Loucy (cell line): ENCODE measurements around the gene CLTA.

ENCODE experiments used
- H2AFZ ChIP-seq: fragments of 200-600 bp; sonication (generic); 2 replicates; pipeline ENCODE4 v1.6.0; 2016; ENCODE audit warnings: antibody characterized with exemption, mild to moderate bottlenecking, low read length, moderate library complexity
- H3F3A ChIP-seq: fragments of 200-600 bp; 2 replicates; pipeline ENCODE4 v1.6.0; 2016; ENCODE audit warnings: antibody characterized with exemption, low read depth, mild to moderate bottlenecking
- H3K27me3 ChIP-seq: fragments of 200-600 bp; sonication (generic); 2 replicates; pipeline ENCODE4 v1.6.1; 2014; ENCODE audit warnings: low read length, mild to moderate bottlenecking; ENCODE audit not compliant: insufficient read depth, poor library complexity, severe bottlenecking
- H3K36me3 ChIP-seq: fragments of 200-600 bp; sonication (generic); 2 replicates; pipeline ENCODE4 v1.6.1; 2016; ENCODE audit warnings: low read length; ENCODE audit not compliant: insufficient read depth
- H3K4me1 ChIP-seq: fragments of 200-600 bp; sonication (generic); 2 replicates; pipeline ENCODE4 v1.5.1; 2014; ENCODE audit warnings: low read length, mild to moderate bottlenecking; ENCODE audit not compliant: insufficient read depth, poor library complexity, severe bottlenecking
- H3K4me2 ChIP-seq: fragments of 200-600 bp; sonication (generic); 2 replicates; pipeline ENCODE4 v1.6.0; 2014; ENCODE audit warnings: antibody characterized with exemption, low read length, low read depth, mild to moderate bottlenecking; ENCODE audit not compliant: poor library complexity, severe bottlenecking
- H3K4me3 ChIP-seq: fragments of 200-600 bp; sonication (generic); 2 replicates; pipeline ENCODE4 v1.5.1; 2014; ENCODE audit warnings: low read length, mild to moderate bottlenecking, mixed read lengths; ENCODE audit not compliant: poor library complexity, severe bottlenecking
- H3K79me2 ChIP-seq: fragments of 200-600 bp; sonication (generic); 2 replicates; pipeline ENCODE4 v1.6.1; 2014; ENCODE audit warnings: low read length; ENCODE audit not compliant: insufficient read depth
- H3K9ac ChIP-seq: fragments of 200-600 bp; sonication (generic); 2 replicates; pipeline ENCODE4 v1.6.0; 2014; ENCODE audit warnings: mild to moderate bottlenecking, low read depth, low read length, moderate library complexity; ENCODE audit not compliant: poor library complexity, severe bottlenecking
- H3K9me2 ChIP-seq: fragments of 200-600 bp; sonication (generic); replicated peaks from 2 replicates; pipeline ENCODE4 v1.6.1; 2016; ENCODE audit warnings: low read depth, low read length, mixed read lengths
- H3K9me3 ChIP-seq: fragments of 200-600 bp; sonication (generic); 2 replicates; pipeline ENCODE4 v1.6.1; 2014; ENCODE audit warnings: mild to moderate bottlenecking, antibody characterized with exemption, low read length, low read depth; ENCODE audit not compliant: insufficient read depth
- H4K20me1 ChIP-seq: fragments of 200-600 bp; sonication (generic); 2 replicates; pipeline ENCODE4 v1.6.0; 2014; ENCODE audit warnings: antibody characterized with exemption, low read length, mild to moderate bottlenecking; ENCODE audit not compliant: insufficient read depth, poor library complexity, severe bottlenecking
- CTCF ChIP-seq: fragments of 200-600 bp; sonication (generic); conservative IDR thresholded peaks from 2 replicates; pipeline ENCODE4 v1.5.1; 2014; ENCODE audit warnings: mild to moderate bottlenecking, antibody characterized with exemption, low read length
- EZH2phosphoT487 ChIP-seq: fragments of 200-600 bp; IDR thresholded peaks from 2 replicates; pipeline ENCODE4 v1.6.1; 2018; ENCODE audit warnings: antibody characterized with exemption, mild to moderate bottlenecking, moderate library complexity, borderline replicate concordance

CLTA gene

GRCh38 chr9:36210722-36211121 is 20.0 kb downstream of the CLTA start:
- Histone ChIP-seq H3K27me3 (no peaks in the 10 kb centered on the region), H3K9me2 (no peaks in the 10 kb centered on the region), H3K79me2 (peaks cover 84% of the 10 kb centered on the region), H2AFZ (no peak overlapping the region), H3K4me3 (no peak overlapping the region), H3K4me1 (peaks cover 38% of the 10 kb centered on the region), H4K20me1 (peaks cover 61% of the 10 kb centered on the region), H3K9me3 (no peaks in the 10 kb centered on the region), H3K36me3 (peaks cover 90% of the 10 kb centered on the region), H3F3A (no peaks in the 10 kb centered on the region), H3K9ac (no peak overlapping the region), H3K4me2 (no peak overlapping the region)
- TF ChIP-seq CTCF (no peak), EZH2phosphoT487 (no peak)

- Histone ChIP-seq H3K4me1 (peaks cover 38% of the 10 kb centered on the region), H3F3A (no peaks in the 10 kb centered on the region), H2AFZ (no peak overlapping the region), H3K79me2 (peaks cover 85% of the 10 kb centered on the region), H3K27me3 (no peaks in the 10 kb centered on the region), H3K4me2 (no peak overlapping the region), H3K9me3 (no peaks in the 10 kb centered on the region), H3K9me2 (no peaks in the 10 kb centered on the region), H3K4me3 (no peak overlapping the region), H3K36me3 (peaks cover 88% of the 10 kb centered on the region), H4K20me1 (peaks cover 56% of the 10 kb centered on the region), H3K9ac (no peak overlapping the region)
- no peak for TF ChIP-seq CTCF
- no peak for TF ChIP-seq EZH2phosphoT487
These were observed 20.8 kb downstream of the CLTA start for GRCh38 chr9:36211510-36211909.

GRCh38 chr9:36213387-36213786 is 22.7 kb downstream of the CLTA start:
- TF ChIP-seq CTCF (no peak), EZH2phosphoT487 (no peak)
- H3K4me2 ChIP-seq = peak overlapping the region; percentile 0
- peaks cover 90% of the 10 kb centered on the region for H3K36me3 ChIP-seq
- H3F3A ChIP-seq = no peaks in the 10 kb centered on the region
- no peaks in the 10 kb centered on the region for H3K9me3 ChIP-seq
- peaks cover 21% of the 10 kb centered on the region for H3K4me1 ChIP-seq
- no peaks in the 10 kb centered on the region for H3K9me2 ChIP-seq
- no peak overlapping the region for H3K4me3 ChIP-seq
- peaks cover 41% of the 10 kb centered on the region for H4K20me1 ChIP-seq
- H3K27me3 ChIP-seq = no peaks in the 10 kb centered on the region
- no peak overlapping the region for H2AFZ ChIP-seq
- peaks cover 68% of the 10 kb centered on the region for H3K79me2 ChIP-seq
- no peak overlapping the region for H3K9ac ChIP-seq
